K562 (cell line): ENCODE data around the gene SCIN. TPM values are rescaled to one million over a fixed set of nuclear protein-coding genes. Genes with fewer than 3 reads are reported as not detected.

ENCODE experiments used
- ATF2 ChIP-seq: sonication (generic); formaldehyde crosslinking; IDR thresholded peaks from 2 replicates; pipeline ENCODE4 v1.8.1; 2022; ENCODE audit warnings: missing genetic modification reagents
- BACH1 ChIP-seq: fragments of 200-800 bp; sonication (Bioruptor generic); IDR thresholded peaks from 2 replicates; pipeline ENCODE4 v1.6.1; 2016; ENCODE audit warnings: missing genetic modification characterization, missing compliant biosample characterization
- BCOR ChIP-seq: fragments of 450-650 bp; IDR thresholded peaks from 2 replicates; pipeline ENCODE4 v1.6.1; 2016
- CBFA2T3 ChIP-seq: fragments of 450-650 bp; IDR thresholded peaks from 2 replicates; pipeline ENCODE4 v1.6.1; 2017
- CBX1 ChIP-seq: sonication (generic); IDR thresholded peaks from 2 replicates; pipeline ENCODE4 v1.6.1; 2016; ENCODE audit warnings: antibody characterized with exemption, low read depth, mild to moderate bottlenecking
- CBX2 ChIP-seq: fragments of 200-600 bp; sonication (generic); IDR thresholded peaks from one replicate; pipeline ENCODE4 v1.6.1; 2012; ENCODE audit warnings: mild to moderate bottlenecking, low read length, inconsistent platforms; ENCODE audit not compliant: insufficient read depth, poor library complexity, severe bottlenecking
- FIP1L1 ChIP-seq: fragments of 200-400 bp; formaldehyde crosslinking; IDR thresholded peaks from 2 replicates; pipeline ENCODE4 v1.6.1; 2018; ENCODE audit warnings: mild to moderate bottlenecking, low read depth, low read length; ENCODE audit not compliant: poor library complexity, severe bottlenecking
- HES1 ChIP-seq: fragments of 450-650 bp; IDR thresholded peaks from 2 replicates; pipeline ENCODE4 v1.6.1; 2016; ENCODE audit warnings: low read depth, mild to moderate bottlenecking, moderate library complexity
- HNRNPH1 ChIP-seq: fragments of 200-400 bp; formaldehyde crosslinking; optimal IDR thresholded peaks from 2 replicates; pipeline ENCODE3; 2017; ENCODE audit warnings: low read depth, mild to moderate bottlenecking, low read length, moderate library complexity
- NUFIP1 ChIP-seq: fragments of 450-650 bp; IDR thresholded peaks from 2 replicates; pipeline ENCODE4 v1.6.1; 2018; ENCODE audit not compliant: partially characterized antibody
- PCBP1 ChIP-seq: fragments of 200-400 bp; formaldehyde crosslinking; IDR thresholded peaks from 2 replicates; pipeline ENCODE4 v1.6.1; 2018; ENCODE audit warnings: mild to moderate bottlenecking, low read depth, low read length; ENCODE audit not compliant: poor library complexity, severe bottlenecking
- POU5F1 ChIP-seq: fragments of 150-350 bp; IDR thresholded peaks from 2 replicates; pipeline ENCODE4 v1.6.1; 2014; ENCODE audit warnings: borderline replicate concordance, low read length, low read depth, mild to moderate bottlenecking; ENCODE audit not compliant: partially characterized antibody
- TEAD1 ChIP-seq, 2 experiments: fragments of 450-650 bp in 1 of 2; sonication (generic) in 1 of 2; formaldehyde crosslinking; IDR thresholded peaks; 2 replicates each; pipeline versions ENCODE4 v1.4.0 to v1.8.0; 2020 to 2022; ENCODE audit warnings: mild to moderate bottlenecking in 2 of 2, missing genetic modification reagents in 1 of 2
- U2AF2 ChIP-seq: fragments of 200-400 bp; formaldehyde crosslinking; optimal IDR thresholded peaks from 2 replicates; pipeline ENCODE3; 2017; ENCODE audit warnings: low read depth, mild to moderate bottlenecking, low read length
- USF1 ChIP-seq: sonication (generic); formaldehyde crosslinking; IDR thresholded peaks from 2 replicates; pipeline ENCODE4 v1.9.0; 2022; ENCODE audit warnings: mild to moderate bottlenecking, missing genetic modification reagents
- XRCC5 ChIP-seq: fragments of 200-400 bp; formaldehyde crosslinking; IDR thresholded peaks from 2 replicates; pipeline ENCODE4 v1.6.1; 2017; ENCODE audit warnings: low read depth, mild to moderate bottlenecking, low read length
- ZFP30 ChIP-seq: fragments of 250-450 bp; sonication (Bioruptor Pico); IDR thresholded peaks from 2 replicates; pipeline ENCODE4 v1.8.0; 2022; ENCODE audit warnings: moderate library complexity, mild to moderate bottlenecking, inconsistent platforms, borderline replicate concordance
- ZNF146 ChIP-seq: IDR thresholded peaks from one replicate; pipeline ENCODE4 v1.6.1; 2018; ENCODE audit warnings: missing compliant biosample characterization; ENCODE audit not compliant: unreplicated experiment
- ZNF263 ChIP-seq: sonication (generic); formaldehyde crosslinking; IDR thresholded peaks from 2 replicates; pipeline ENCODE4 v1.8.0; 2022; ENCODE audit warnings: mild to moderate bottlenecking, missing genetic modification reagents, borderline replicate concordance
- ZNF280B ChIP-seq: fragments of 250-450 bp; sonication (Bioruptor Pico); IDR thresholded peaks from 2 replicates; pipeline ENCODE4 v1.5.1; 2021; ENCODE audit warnings: mild to moderate bottlenecking
- ZNF395 ChIP-seq: fragments of 200-800 bp; sonication (Bioruptor generic); IDR thresholded peaks from 2 replicates; pipeline ENCODE4 v1.6.1; 2017; ENCODE audit warnings: missing genetic modification characterization, missing compliant biosample characterization
- ZNF57 ChIP-seq: fragments of 450-650 bp; formaldehyde crosslinking; IDR thresholded peaks from 2 replicates; pipeline ENCODE4 v1.4.0; 2020; ENCODE audit warnings: mild to moderate bottlenecking, moderate library complexity
- ZNF586 ChIP-seq: fragments of 450-650 bp; formaldehyde crosslinking; conservative IDR thresholded peaks from 2 replicates; pipeline ENCODE4 v1.4.0; 2020; ENCODE audit warnings: mild to moderate bottlenecking, moderate library complexity
- polyA plus RNA-seq, 8 experiments: library from polyadenylated mRNA; depleted of rRNA in 4 of 8; stranded (reverse) in 5 of 8; unstranded in 3 of 8; fragments of >200 nt; fragmentation: Nextera tagmentation in 2 of 8; fragmentation: Illumina TruSeq in 1 of 8; extraction: Ambion mirVana in 2 of 8; extraction: Trizol in 1 of 8; gene quantifications; 2 replicates each; pipeline versions ENCODE4 v1.2.1 to v1.2.3, GENCODE V29; 2011 to 2014; ENCODE audit warnings: inconsistent platforms in 1 of 8, missing spikeins in 1 of 8
- total RNA-seq, 7 experiments: library from RNA; depleted of rRNA in 6 of 7; stranded (reverse); fragments of >200 nt in 6 of 7; fragmentation: Illumina TruSeq in 2 of 7; extraction: Trizol in 2 of 7; gene quantifications; 2 replicates each; pipeline versions ENCODE4 v1.2.1 to v1.2.3, GENCODE V29; 2011 to 2021; ENCODE audit warnings: low replicate concordance in 1 of 7

The SCIN gene
- total and polyA plus RNA-seq, 9 of the 15 experiments (the other 6 are each of a cell fraction or from before 2014, with no cell fraction given) = 0.67 to 18.2 (median 10.6) TPM

- peak; percentile 80 for TF ChIP-seq ZNF395 (CRISPR knock-in tag)
- TF ChIP-seq BCOR = no peak
- TF ChIP-seq ZNF146 (CRISPR knock-in tag) = no peak
- TF ChIP-seq CBX2 = no peak
- TF ChIP-seq NUFIP1 = no peak
- TF ChIP-seq U2AF2 = no peak
- peak; percentile 40; the same call in 1 of the 2 replicates for TF ChIP-seq BACH1 (tag)
- TF ChIP-seq FIP1L1 = no peak
- TF ChIP-seq ZFP30 = no peak
- peak; percentile 52; the same call in 1 of the 2 replicates for TF ChIP-seq XRCC5
- TF ChIP-seq ZNF586 (CRISPR knock-in tag) = no peak
- TF ChIP-seq POU5F1 = no peak
- TF ChIP-seq ZNF280B (CRISPR knock-in tag) = no peak
- peak; percentile 67 to 77; a peak in 2 of 4 replicates for TF ChIP-seq TEAD1 (CRISPR knock-in tag; IDR thresholded peaks at IDR 0.05)
- no peak for TF ChIP-seq PCBP1
- TF ChIP-seq CBX1 = peak; percentile 93
- TF ChIP-seq ZNF57 (CRISPR knock-in tag) = no peak
- TF ChIP-seq CBFA2T3 = no peak
- TF ChIP-seq ZNF263 (CRISPR knock-in tag) = no peak
- TF ChIP-seq USF1 (CRISPR knock-in tag) = peak; percentile 93
- TF ChIP-seq ATF2 = no peak
- no peak for TF ChIP-seq HNRNPH1
- TF ChIP-seq HES1 = no peak
Measured at GRCh38 chr7:12686234-12686890, 115.8 kb downstream of the SCIN start (continued).
